Measurements from ENCODE around the gene FAR1.
"Not testable (repeated sequence)": the region's sequence is repeated elsewhere in the genome, so short reads cannot be mapped to it uniquely, and the experiment has no call there.

Gene FAR1

GRCh38 chr11:13705710-13706109 lies 37.2 kb downstream of the FAR1 start:
- DNase-seq (ENCODE audit: low read depth) = no peak

GRCh38 chr11:13713982-13714381 lies 45.5 kb downstream of the FAR1 start:
- no peak for DNase-seq (ENCODE audit: low read depth)

GRCh38 chr11:13717331-13717730 lies 48.9 kb downstream of the FAR1 start:
- peak; percentile 25 for DNase-seq (ENCODE audit: low read depth)

GRCh38 chr11:13718394-13718793 lies 49.9 kb downstream of the FAR1 start:
- DNase-seq (ENCODE audit: low read depth) = no peak

- peak; percentile 10 for DNase-seq (ENCODE audit: low read depth)
Measured at GRCh38 chr11:13720940-13721339, 52.5 kb downstream of the FAR1 start.

GRCh38 chr11:13721760-13722159 lies 53.3 kb downstream of the FAR1 start:
- no peak for DNase-seq (ENCODE audit: low read depth)

GRCh38 chr11:13726456-13726855 lies 58.0 kb downstream of the FAR1 start:
- no peak for DNase-seq (ENCODE audit: low read depth)

GRCh38 chr11:13728076-13728475 lies 59.6 kb downstream of the FAR1 start:
- no peak for DNase-seq (ENCODE audit: low read depth)

GRCh38 chr11:13734530-13734929 lies 66.1 kb downstream of the FAR1 start:
- DNase-seq (ENCODE audit: low read depth) = no peak

GRCh38 chr11:13745165-13745564 lies 76.7 kb downstream of the FAR1 start:
- no peak for DNase-seq (ENCODE audit: low read depth)

- DNase-seq (ENCODE audit: low read depth) = not testable (repeated sequence)
Measured at GRCh38 chr11:13753316-13753715, 84.8 kb downstream of the FAR1 start.

GRCh38 chr11:13759050-13759449 lies 90.6 kb downstream of the FAR1 start:
- no peak for DNase-seq (ENCODE audit: low read depth)

GRCh38 chr11:13760115-13760514 lies 91.6 kb downstream of the FAR1 start:
- peak; percentile 31 for DNase-seq (ENCODE audit: low read depth)

- peak; percentile 33 for DNase-seq (ENCODE audit: low read depth)
Measured at GRCh38 chr11:13761250-13761649, 92.8 kb downstream of the FAR1 start.

GRCh38 chr11:13761716-13762115 lies 93.2 kb downstream of the FAR1 start:
- peak; percentile 56 for DNase-seq (ENCODE audit: low read depth)

GRCh38 chr11:13762718-13763117 lies 94.2 kb downstream of the FAR1 start:
- no peak for DNase-seq (ENCODE audit: low read depth)

- DNase-seq (ENCODE audit: low read depth) = no peak
Measured at GRCh38 chr11:13763341-13763740, 94.9 kb downstream of the FAR1 start.

- DNase-seq (ENCODE audit: low read depth) = no peak
Measured at GRCh38 chr11:13765886-13766285, 97.4 kb downstream of the FAR1 start.

- DNase-seq (ENCODE audit: low read depth) = no peak
Measured at GRCh38 chr11:13767471-13767870, 99.0 kb downstream of the FAR1 start.

- no peak for DNase-seq (ENCODE audit: low read depth)
Measured at GRCh38 chr11:13769188-13769587, 100.7 kb downstream of the FAR1 start.

- DNase-seq (ENCODE audit: low read depth) = no peak
Measured at GRCh38 chr11:13771151-13771550, 102.7 kb downstream of the FAR1 start.

- peak; percentile 43 for DNase-seq (ENCODE audit: low read depth)
Measured at GRCh38 chr11:13772223-13773046, 104.0 kb downstream of the FAR1 start.

- no peak for DNase-seq (ENCODE audit: low read depth)
Measured at GRCh38 chr11:13775471-13775870, 107.0 kb downstream of the FAR1 start.

Data from HS-5 (cell line).